K562 (cell line): ENCODE data around the gene TAOK2. TPM values are rescaled to one million over a fixed set of nuclear protein-coding genes. Genes with fewer than 3 reads are reported as not detected.
"Not testable (repeated sequence)": the region's sequence is repeated elsewhere in the genome, so short reads cannot be mapped to it uniquely, and the experiment has no call there.

Source experiments
- ATAC-seq: fragments of 200-7000 bp; cut with Tn5 transposase; 3 replicates; pipeline ENCODE4 v1.9.1; 2020; ENCODE audit warnings: moderate library complexity
- BruUV-seq: library from RNA; stranded (reverse); fragments of 400-500 nt; replicated peaks from 2 replicates; lab custom pipeline; 2021; lab: Mats Ljungman, UMichigan
- CTCF ChIA-PET: fragments of 300-600 bp; formaldehyde crosslinking; extraction: SDS; loops from one replicate; lab custom pipeline; 2021; ENCODE audit warnings: low intra/inter-chr PET ratio; lab: Yijun Ruan, JAX
- POLR2A ChIA-PET: fragments of 300-600, 350-650 bp; sonication (Branson Sonifier 250); formaldehyde crosslinking; extraction: SDS; loops from one replicate; lab custom pipeline; 2021; ENCODE audit warnings: antibody characterized with exemption, inconsistent platforms; lab: Yijun Ruan, JAX
- DNase-seq, 4 experiments: peaks; one replicate each; pipeline versions ENCODE4 v3.0.0 to v3.0.0-alpha.2; 2011 to 2018; ENCODE audit warnings: low spot score in 3 of 4, mixed read lengths in 3 of 4; ENCODE audit errors: extremely low read depth in 1 of 4
- FAIRE-seq: peaks from 2 replicates; lab custom pipeline; 2011; peaks lifted over from hg19 to GRCh38; lab: Jason Lieb, UNC
- H2AFZ ChIP-seq: 2 replicates; pipeline ENCODE4 v1.6.0; 2011; ENCODE audit warnings: low read depth, low read length, control low read depth, inconsistent platforms
- H3K27ac ChIP-seq: fragments of 200-600 bp; 3 replicates; pipeline ENCODE4 v1.8.0; 2011; ENCODE audit warnings: low read depth, mild to moderate bottlenecking, control low read depth, inconsistent platforms, low read length, moderate library complexity, mixed read lengths; ENCODE audit errors: extremely low read depth
- H3K27me3 ChIP-seq, 2 experiments: fragments of 300-600 bp in 1 of 2; 2 replicates in 1 of 2; 3 replicates in 1 of 2; pipeline versions ENCODE4 v1.6.0 to v1.8.0; 2011; ENCODE audit warnings: inconsistent platforms in 2 of 2, low read length in 2 of 2, mild to moderate bottlenecking in 1 of 2, mixed read lengths in 1 of 2, moderate library complexity in 1 of 2; ENCODE audit not compliant: control insufficient read depth in 2 of 2, insufficient read depth in 2 of 2
- H3K36me3 ChIP-seq: fragments of 300-600 bp; 3 replicates; pipeline ENCODE4 v1.8.0; 2011; ENCODE audit warnings: mild to moderate bottlenecking, low read length, inconsistent platforms; ENCODE audit not compliant: control insufficient read depth, insufficient read depth
- H3K4me1 ChIP-seq, 2 experiments: fragments of 200-600 bp in 1 of 2; replicated peaks in 1 of 2; 2 replicates in 1 of 2; 3 replicates in 1 of 2; pipeline versions ENCODE4 v1.5.1 to v1.8.0; 2011; ENCODE audit warnings: inconsistent platforms in 2 of 2, low read length in 2 of 2, mild to moderate bottlenecking in 1 of 2, mixed read lengths in 1 of 2, moderate library complexity in 1 of 2; ENCODE audit not compliant: control insufficient read depth in 2 of 2, insufficient read depth in 2 of 2
- H3K4me2 ChIP-seq: 2 replicates; pipeline ENCODE4 v1.6.1; 2011; ENCODE audit warnings: low read length, control low read depth, inconsistent platforms, mixed read lengths; ENCODE audit not compliant: insufficient read depth
- H3K4me3 ChIP-seq: fragments of 200-600 bp; sonication (generic), shearing (Covaris generic); 2 replicates; pipeline ENCODE4 v1.5.1; 2016; ENCODE audit warnings: control low read depth, inconsistent platforms
- H3K79me2 ChIP-seq: fragments of 200-600 bp; 3 replicates; pipeline ENCODE4 v1.8.0; 2011; ENCODE audit warnings: low read length, inconsistent platforms; ENCODE audit not compliant: control insufficient read depth, insufficient read depth
- H3K9ac ChIP-seq, 2 experiments: 2 replicates each; pipeline versions ENCODE4 v1.6.0 to v1.6.1; 2011; ENCODE audit warnings: low read depth in 2 of 2, low read length in 2 of 2, control low read depth in 1 of 2, inconsistent platforms in 1 of 2, mild to moderate bottlenecking in 1 of 2, mixed read lengths in 1 of 2; ENCODE audit not compliant: insufficient read depth in 1 of 2
- H3K9me1 ChIP-seq: one replicate; pipeline ENCODE4 v1.6.0; 2011; ENCODE audit warnings: inconsistent platforms, mild to moderate bottlenecking, low read length, moderate library complexity; ENCODE audit not compliant: control insufficient read depth, insufficient read depth
- H3K9me3 ChIP-seq: replicated peaks from 2 replicates; pipeline ENCODE4 v1.5.1; 2011; ENCODE audit warnings: low read depth, low read length, inconsistent platforms; ENCODE audit not compliant: control insufficient read depth, insufficient read depth
- H4K20me1 ChIP-seq: replicated peaks from 2 replicates; pipeline ENCODE4 v1.6.1; 2011; ENCODE audit warnings: low read length, inconsistent platforms, mixed read lengths; ENCODE audit not compliant: control insufficient read depth, insufficient read depth
- BCOR ChIP-seq: fragments of 450-650 bp; IDR thresholded peaks from 2 replicates; pipeline ENCODE4 v1.6.1; 2016
- EGR1 ChIP-seq: fragments of 450-650 bp; conservative IDR thresholded peaks from 2 replicates; pipeline ENCODE4 v1.6.1; 2017; ENCODE audit warnings: mild to moderate bottlenecking
- WGBS: fragments of 100-300 bp; shearing (Covaris generic); methylation state at CpG from one replicate; pipeline ENCODE4 v1.1.6; 2016; ENCODE audit warnings: low coverage, mixed read lengths; ENCODE audit not compliant: insufficient coverage; ENCODE audit errors: missing lambda C conversion rate; 5-methylcytosine and 5-hydroxymethylcytosine counted together
- in situ Hi-C: fragments of 300-500 bp; cut with MboI; formaldehyde crosslinking; loops from 4 replicates; pipeline ENCODE4 v1.15.0; 2018; ENCODE audit warnings: inconsistent platforms, mixed read lengths
- intact Hi-C: fragments of 100-400 bp; cut with micrococcal nuclease; formaldehyde crosslinking; loops from 2 replicates; pipeline ENCODE4 v1.14.2; 2022
- polyA plus RNA-seq, 8 experiments: library from polyadenylated mRNA; depleted of rRNA in 4 of 8; stranded (reverse) in 5 of 8; unstranded in 3 of 8; fragments of >200 nt; fragmentation: Nextera tagmentation in 2 of 8; fragmentation: Illumina TruSeq in 1 of 8; extraction: Ambion mirVana in 2 of 8; extraction: Trizol in 1 of 8; gene quantifications; 2 replicates each; pipeline versions ENCODE4 v1.2.1 to v1.2.3, GENCODE V29; 2011 to 2014; ENCODE audit warnings: inconsistent platforms in 1 of 8, missing spikeins in 1 of 8
- total RNA-seq, 7 experiments: library from RNA; depleted of rRNA in 6 of 7; stranded (reverse); fragments of >200 nt in 6 of 7; fragmentation: Illumina TruSeq in 2 of 7; extraction: Trizol in 2 of 7; gene quantifications; 2 replicates each; pipeline versions ENCODE4 v1.2.1 to v1.2.3, GENCODE V29; 2011 to 2021; ENCODE audit warnings: low replicate concordance in 1 of 7

The TAOK2 gene
- total and polyA plus RNA-seq, 9 of the 15 experiments (the other 6 are each of a cell fraction or from before 2014, with no cell fraction given) = 0.10 to 41.8 (median 13.7) TPM

DNA sequence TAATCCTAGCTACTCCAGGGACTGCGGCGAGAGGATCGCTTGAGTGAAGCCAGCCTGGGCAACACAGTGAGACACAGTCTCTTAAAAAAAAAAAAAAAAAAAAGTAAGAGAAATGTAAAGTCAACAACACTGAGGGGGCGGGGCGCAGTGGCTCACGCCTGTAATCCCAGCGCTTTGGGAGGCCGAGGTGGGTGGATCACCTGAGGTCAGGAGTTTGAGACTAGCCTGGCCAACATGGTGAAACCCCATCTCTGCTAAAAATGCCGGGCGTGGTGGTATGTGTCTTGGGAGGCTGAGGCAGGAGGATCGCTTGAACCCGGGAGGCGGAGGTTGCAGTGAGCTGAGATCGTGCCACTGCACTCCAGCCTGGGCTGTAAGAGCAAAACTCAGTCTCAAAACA, 38.9 kb downstream of the TAOK2 start:
- BruUV-seq, CTCF ChIA-PET, FAIRE-seq: not testable (repeated sequence)

DNA sequence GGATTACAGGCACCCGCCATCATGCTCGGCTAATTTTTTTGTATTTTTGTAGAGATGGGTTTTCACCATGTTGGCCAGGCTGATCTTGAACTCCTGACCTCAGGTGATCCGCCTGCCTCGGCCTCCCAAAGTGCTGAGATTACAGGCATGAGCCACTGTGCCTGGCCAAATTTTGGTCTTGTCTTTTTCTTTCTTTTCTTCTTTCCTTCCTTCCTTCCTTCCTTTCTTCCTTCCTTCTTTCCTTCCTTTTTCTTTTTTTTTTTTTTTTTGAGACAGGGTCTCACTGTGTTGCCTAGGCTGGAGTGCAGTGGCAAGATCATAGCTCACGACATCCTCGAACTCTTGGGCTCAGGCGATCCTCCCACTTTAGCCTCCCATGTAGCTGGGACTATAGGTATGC, 41.8 kb downstream of the TAOK2 start:
- H3K9ac ChIP-seq, ATAC-seq, H3K79me2 ChIP-seq, H3K27ac ChIP-seq, intact Hi-C loops, DNase-seq, H3K27me3 ChIP-seq, H3K36me3 ChIP-seq, H3K4me2 ChIP-seq, CTCF ChIA-PET, H3K4me3 ChIP-seq, H3K9me1 ChIP-seq, H2AFZ ChIP-seq, H3K9me3 ChIP-seq, FAIRE-seq, in situ Hi-C loops, H4K20me1 ChIP-seq, BruUV-seq: not testable (repeated sequence)
- 29% methylated on average over 7 of the region's 7 CpGs for WGBS
- POLR2A ChIA-PET = interaction anchor here (0.6 kb wide), 1 partner anchor 59 kb away, joined by 3 read pairs; no protein-coding TSS in a partner anchor
- peaks cover 0 to 20% of the 10 kb centered on the region in 2 experiments; a peak in 2 of 5 replicates for H3K4me1 ChIP-seq

More for the DNA sequence above, 38.9 kb downstream of the TAOK2 start:
- H3K79me2 ChIP-seq, H3K27ac ChIP-seq, intact Hi-C loops, H3K4me3 ChIP-seq, H4K20me1 ChIP-seq, ATAC-seq, H3K9me1 ChIP-seq, H2AFZ ChIP-seq, H3K9me3 ChIP-seq, H3K36me3 ChIP-seq, H3K9ac ChIP-seq, H3K4me2 ChIP-seq, H3K27me3 ChIP-seq, in situ Hi-C loops, DNase-seq: not testable (repeated sequence)
- POLR2A ChIA-PET = interaction anchor here (0.7 kb wide), 1 partner anchor 582 kb away, joined by 3 read pairs; no protein-coding TSS in a partner anchor
- TF ChIP-seq BCOR (peak; percentile 37; the same call in 1 of the 2 replicates), EGR1 (peak; percentile 62)
- H3K4me1 ChIP-seq = peaks cover 0 to 36% of the 10 kb centered on the region in 2 experiments; a peak in 2 of 5 replicates
- WGBS = 63% methylated on average over 9 of the region's 14 CpGs
